Glomerular endothelial cell (primary cell): ENCODE results near the gene NCAPH2. TPM values are rescaled to one million over a fixed set of nuclear protein-coding genes. Genes with fewer than 3 reads are reported as not detected.
"Not testable (repeated sequence)": the region's sequence is repeated elsewhere in the genome, so short reads cannot be mapped to it uniquely, and the experiment has no call there.

ENCODE experiments used
- DNase-seq: peaks from one replicate; pipeline ENCODE4 v3.0.0-alpha.2; 2011; ENCODE audit warnings: low read depth, low spot score; ENCODE audit errors: extremely low read depth
- total RNA-seq: library from RNA; depleted of rRNA; stranded (reverse); fragments of >200 nt; gene quantifications from 2 replicates; pipeline ENCODE4 v1.2.3, GENCODE V29; 2015

The NCAPH2 gene
- total RNA-seq, 1 donor from 2014 or later, result 30.9 TPM

DNA sequence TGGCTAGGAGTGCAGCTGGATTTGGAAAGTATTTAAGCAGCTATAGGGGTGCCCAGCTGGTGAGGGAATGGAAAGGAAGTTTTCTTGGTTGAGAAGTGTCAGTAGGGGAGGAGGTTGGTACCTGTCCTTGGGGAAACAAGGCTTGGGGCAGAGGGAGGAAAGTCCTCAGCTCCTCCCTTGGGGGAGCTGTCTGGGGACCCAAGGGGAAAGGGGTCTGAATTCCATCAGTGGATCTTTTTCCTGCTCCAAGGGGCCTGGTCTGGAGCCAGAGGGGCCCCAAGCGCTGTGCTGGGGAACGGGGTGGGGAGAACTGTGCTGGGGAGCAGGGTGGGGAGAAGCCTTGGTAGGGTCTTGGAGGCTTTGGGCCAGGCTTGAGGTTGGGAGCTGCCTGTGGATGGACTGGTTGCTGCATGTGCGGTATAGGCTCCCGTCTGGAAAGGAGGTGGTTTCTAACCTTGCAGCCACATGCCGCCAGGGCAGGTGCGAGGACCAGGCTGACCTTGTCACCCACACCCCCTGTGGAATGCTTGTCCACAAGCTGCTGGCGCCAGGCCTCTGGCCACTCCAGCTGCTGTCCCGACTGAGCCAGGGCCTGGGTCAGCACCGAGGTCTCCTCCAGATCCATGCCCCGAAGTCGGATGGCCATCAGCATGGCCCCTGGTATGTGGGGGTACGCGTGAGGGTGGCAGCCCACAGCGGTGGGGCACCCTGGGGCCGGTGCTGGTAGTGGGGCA, 20.8 kb downstream of the NCAPH2 start:
- no peak for DNase-seq

DNA sequence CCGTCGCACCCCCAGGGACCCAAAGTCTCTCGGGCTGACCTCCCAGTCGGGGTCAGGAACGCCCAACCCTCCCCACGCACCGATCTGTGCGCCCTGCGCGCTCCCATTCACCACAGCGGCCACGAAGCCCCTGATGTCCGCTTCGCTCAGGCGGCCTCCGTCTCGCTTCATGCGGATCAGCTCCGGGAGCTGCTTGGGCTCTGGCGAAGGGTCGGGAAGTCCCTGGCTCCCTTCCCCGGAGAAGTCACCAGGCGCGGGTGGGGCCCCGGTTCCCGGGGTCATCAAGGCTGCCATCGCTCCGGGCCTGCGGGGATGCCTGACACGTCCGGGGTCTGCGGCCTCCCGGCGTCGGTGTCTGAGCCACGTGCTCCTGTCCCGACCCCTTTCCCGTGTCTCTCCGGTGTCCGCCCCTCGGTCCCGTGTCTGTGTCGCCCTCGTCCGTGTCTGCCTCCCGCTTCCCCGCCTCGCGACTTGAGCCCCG, 21.4 kb downstream of the NCAPH2 start:
- no peak for DNase-seq

DNA sequence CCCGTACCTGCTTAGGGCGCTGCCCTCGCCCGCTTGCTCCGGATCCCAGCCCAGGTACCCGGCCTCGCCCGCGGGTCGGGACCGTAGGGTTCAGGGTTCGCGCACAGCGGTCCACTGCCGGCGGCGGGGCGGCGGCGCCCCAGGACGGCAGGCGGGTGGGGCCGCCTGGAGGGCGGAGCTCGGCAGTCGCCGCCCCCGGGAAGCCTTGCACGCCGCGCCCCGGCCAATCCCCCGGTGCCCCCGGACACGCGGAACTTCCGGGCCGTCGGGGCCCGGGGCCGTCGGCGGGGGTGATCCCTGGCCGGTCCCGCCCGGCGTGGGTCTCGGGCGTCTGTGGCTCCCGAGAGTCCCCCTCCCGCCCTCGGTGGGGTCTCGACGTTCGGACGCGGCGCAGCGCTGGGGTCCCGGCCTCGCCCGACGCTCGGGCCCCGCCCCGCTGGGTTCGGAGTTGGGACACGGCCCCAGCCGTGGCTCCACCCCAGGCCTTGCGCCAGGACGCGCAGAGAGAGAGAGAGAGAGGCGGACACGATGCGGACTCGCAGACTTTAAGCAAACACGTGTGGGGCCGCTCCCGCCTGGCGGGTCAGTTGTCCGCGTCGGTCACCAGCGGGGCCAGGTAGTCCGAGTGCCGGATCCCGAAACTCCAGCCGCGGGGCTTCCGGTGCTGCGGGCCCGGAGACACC, 22.0 kb downstream of the NCAPH2 start, which contains the start of gene TYMP:
Gene TYMP (minus strand): TSS at position 116 of the 683 bp plus-strand sequence. CDS start 303 bp downstream, outside the sequence.
- DNase-seq, result no peak

DNA sequence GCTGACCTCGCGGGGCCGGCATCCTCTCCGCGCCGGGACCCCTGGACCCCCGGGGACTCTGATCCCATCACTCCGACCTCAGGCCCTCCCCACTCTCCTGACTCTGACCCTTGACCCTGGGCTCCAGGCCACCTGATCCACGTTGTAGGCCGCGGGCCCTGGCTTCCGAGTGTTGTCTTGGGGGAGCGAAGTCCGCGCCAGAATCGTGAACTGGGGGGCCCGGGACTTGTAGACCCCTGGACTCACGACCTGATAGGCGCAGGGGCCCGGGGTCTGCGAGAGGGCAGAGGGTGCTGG, 22.5 kb downstream of the NCAPH2 start:
- DNase-seq, result no peak

DNA sequence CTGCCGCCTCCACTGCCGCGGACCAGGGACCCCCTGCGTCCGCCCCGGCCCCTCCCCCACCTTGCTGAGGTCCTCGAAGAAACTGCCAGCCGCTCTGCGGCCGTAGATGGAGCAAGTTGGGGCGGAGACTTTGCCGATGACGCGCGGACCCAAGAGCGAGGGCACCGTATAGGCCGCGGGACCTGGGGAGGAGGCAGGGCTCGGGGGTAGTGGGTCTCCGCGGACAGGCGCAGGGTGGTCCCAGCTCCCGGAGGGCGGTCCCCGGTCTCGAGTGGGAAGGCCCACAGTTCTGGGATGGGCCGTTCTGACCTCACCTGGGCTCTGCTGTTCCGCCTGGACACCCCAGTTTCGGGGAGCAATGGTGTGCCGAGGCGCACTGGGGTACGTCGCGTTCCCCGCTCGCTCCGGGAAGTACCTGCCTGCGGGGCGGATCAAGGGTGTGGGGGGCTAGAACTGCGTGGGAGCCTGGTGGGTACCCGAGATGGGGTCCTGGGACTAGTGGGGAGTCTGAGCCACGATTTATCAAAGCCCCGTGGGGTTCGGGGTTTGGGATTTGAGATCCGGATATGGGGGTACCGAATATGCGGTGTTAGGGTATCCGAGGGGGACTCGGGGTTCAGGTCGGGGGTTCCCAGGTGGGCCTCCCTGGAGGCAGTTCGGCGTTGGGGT, 23.0 kb downstream of the NCAPH2 start:
- DNase-seq, result no peak

DNA sequence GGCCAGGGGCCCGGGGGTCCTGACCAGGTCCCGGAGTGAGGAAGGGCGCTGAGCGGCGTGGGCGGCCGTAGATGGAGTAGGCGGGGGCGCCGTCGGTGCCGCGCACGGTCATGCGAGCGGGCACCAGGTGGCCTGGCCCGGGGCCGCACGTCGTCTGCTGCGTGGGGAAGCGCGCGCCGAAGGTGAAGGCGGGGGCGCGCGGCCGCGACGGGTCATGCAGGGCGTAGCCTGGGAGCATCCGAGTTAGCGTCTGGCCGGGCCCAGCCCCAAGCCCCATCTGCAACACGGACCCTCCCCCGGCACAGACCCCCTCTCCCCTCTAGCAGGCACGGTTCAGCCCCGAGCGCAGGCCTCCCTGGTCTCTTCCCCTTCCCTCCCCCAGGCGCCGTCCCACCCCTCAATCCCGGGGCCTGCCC, 23.5 kb downstream of the NCAPH2 start:
- no peak for DNase-seq

DNA sequence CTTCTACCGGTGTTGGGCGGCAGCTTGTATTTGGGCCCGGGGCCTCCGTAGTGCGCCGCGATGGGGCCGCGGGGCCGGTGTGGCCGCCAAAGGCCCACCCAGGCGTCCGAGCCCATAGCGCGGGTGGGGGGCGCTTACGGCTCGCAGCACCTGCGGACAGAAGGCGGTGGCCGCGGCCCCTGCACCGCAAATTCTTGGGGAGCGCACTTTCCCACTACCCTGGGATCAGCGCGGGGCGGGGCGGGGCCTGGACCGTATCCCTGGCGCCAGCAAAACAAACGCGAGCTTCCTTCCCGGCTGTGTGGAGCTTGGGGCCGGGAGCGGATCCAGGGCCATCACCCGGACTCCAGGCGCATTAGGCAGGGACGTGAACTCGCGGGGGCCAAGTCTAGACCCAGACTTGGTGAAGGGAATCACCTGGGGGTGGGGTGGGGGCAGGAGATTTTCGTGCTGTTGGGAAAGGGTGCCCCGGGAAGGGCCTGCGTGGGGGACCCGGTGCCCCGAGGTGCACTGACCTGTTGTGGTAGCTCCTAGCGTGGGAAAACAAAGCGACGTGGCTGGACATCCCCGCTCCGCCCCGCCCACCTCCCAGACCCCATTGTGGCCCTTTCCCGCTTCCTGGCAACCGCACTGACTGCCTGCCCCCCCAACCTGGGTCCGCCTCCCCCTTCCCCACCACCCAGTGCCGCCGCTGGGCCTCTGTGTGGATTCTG, 24.1 kb downstream of the NCAPH2 start:
- DNase-seq, result no peak

DNA sequence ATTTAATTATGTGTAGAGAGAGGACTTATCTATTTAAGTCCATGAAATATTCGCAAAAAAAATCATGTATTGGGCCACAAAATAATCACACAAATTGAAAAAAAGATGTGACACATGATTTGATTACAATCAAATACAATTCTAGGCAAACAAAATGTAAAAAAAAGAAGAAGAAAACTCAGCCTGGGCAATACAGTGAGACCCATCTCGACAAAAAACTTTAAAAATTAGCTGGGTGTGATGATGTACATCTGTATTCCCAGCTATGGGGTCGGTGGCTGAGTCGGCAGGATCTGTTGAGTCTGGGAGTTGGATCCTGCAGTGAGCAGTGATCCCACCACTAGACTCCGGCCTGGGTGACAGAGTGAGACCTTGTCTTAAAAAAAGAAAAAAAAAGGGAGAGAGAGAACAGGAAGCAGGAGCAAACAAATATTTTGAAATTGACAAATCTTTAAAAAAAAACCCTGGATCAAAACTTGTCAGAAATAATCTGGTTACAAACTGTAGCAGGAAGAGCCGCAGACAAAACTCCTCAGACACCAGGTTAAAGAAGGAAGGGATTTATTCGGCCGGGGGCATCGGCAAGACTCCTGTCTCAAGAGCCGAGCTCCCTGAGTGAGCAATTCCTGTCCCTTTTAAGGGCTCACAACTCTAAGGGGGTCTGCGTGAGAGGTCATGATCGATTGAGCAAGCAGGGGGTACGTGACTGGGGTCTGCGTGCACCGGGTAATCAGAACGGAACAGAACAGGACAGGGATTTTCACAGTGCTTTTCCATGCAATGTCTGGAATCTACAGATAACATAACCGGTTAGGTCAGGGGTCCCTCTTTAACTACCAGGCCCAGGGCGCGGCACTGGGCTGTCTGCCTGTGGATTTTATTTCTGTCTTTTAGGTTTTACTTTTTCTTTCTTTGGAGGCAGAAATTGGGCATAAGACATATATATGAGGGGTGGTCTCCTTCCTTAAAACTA, 25.1 kb downstream of the NCAPH2 start:
- DNase-seq, result no peak

DNA sequence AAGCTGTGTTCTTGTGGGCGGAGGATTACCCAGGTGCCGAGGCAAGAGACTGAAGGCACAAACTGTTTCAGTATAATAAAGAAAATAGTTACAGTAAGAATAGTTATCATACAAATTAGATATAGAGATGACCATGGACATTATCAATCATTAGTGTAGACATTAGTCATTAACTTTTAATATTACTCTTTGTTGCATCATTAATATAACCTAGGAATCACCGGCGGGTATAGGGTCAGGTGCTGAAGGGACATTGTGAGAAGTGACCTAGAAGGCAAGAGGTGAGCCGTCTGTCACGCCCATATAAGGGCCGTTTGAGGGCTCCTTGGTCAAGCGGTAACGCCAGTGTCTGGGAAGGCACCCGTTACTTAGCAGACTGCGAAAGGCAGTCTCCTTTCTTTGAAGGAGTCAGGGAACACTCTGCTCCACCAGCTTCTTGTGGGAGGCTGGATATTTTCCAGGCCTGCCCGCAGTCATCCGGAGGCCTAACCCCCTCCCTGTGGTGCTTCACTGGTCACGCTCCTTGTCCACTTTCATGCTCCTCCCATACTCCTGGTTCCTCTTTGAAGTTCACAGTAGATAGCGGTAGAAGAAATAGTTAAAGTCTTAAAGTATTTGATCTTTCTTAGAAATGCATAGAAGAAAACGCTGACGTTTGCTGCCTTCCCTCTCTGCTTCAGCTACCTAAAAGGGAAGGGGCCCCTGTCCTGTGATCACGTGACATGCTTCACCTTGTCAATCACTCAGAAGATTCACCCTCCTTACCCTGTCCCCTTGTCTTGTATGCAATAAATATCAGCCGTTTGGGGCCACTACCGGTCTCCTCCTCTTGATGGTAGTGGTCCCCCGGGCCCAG, 26.1 kb downstream of the NCAPH2 start:
- not testable (repeated sequence) for DNase-seq

DNA sequence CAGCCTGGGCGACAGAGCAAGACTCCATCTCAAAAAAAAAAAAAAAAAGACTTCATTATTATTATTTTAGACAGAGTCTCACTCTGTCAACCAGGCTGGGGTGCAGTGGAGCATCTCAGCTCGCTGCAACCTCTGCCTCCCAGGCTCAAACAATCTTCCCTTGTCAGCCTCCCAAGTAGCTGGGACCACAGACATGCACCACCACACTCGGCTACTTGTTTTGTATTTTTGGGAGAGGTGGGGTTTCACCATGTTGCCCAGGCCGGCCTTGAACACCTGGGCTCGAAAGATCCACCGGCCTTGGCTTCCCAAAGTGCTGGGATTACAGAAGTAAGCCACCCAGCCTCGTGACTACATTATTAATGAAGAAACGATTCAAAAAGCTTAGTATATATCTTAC, 27.1 kb downstream of the NCAPH2 start:
- DNase-seq, result no peak

DNA sequence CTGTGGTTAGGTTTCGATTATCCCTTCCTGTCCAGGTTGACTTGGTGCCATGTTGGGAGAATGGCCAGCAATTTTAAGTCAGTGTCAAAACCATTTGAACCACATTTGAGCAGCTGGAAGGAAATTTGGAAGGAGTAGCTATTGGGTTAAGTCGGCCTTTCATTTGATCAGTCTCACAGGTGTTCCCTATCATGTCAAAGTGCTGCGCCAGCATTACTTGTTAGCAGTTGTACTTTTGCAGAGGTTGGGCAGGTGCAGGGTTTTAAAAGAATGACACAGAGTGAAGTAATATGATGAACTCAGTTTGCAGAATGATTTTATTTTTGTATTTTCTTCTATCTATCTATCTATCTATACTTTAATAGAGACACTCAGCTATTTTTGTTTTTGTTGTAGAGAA, 28.2 kb downstream of the NCAPH2 start:
- no peak for DNase-seq

DNA sequence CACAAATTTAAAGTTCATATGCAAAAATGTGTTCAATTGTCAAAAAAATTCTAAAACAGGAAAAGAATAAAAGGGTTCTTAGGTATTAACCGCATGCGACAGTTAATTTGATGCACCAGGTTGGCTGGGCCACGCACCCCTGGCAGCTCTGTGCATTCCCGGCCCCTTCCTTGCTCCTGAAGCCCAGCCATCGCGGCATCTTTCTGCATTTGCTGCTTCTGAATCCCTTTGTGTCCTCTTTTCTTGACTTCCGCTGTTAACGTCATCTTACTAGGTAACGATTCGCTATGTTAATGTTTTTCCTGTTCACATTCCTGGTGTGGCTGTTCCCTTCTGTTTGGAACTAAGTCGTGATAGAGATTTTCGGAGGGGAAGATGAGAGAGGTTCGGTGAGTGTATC, 29.7 kb downstream of the NCAPH2 start:
- DNase-seq, result no peak

DNA sequence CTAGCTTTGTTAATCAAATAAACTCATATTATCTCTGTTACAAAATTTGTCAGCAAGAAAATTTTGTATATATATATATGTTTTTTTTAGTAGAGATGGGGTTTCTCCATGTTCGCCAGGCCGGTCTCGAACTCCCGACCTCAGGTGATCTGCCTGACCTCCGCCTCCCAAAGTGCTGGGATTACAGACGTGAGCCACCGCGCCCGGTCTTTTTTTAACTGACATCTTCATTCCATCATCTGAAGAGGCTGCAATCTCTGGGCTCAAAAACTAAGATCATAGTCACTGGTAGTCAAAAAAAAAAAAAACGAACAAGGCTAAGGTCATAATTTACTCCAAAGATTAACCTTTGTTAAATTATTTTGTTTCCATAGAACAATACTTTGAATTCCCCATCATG, 32.4 kb downstream of the NCAPH2 start:
- no peak for DNase-seq

DNA sequence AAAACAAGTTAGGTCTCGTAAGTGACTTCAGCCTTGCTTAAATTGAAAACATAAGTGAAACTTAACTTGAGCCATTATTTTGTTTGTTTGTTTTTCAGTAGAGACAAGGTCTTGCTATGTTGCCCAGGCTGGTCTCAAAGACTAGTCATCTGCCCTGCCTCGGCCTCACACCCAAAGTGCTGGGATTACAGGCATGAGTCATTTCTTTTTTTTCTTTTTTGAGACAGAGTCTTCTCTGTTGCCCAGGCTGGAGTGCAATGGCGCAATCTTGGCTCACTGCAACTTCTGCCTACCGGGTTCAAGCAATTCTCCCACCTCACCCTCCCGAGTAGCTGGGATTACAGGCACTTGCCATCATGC, 33.6 kb downstream of the NCAPH2 start:
- not testable (repeated sequence) for DNase-seq

DNA sequence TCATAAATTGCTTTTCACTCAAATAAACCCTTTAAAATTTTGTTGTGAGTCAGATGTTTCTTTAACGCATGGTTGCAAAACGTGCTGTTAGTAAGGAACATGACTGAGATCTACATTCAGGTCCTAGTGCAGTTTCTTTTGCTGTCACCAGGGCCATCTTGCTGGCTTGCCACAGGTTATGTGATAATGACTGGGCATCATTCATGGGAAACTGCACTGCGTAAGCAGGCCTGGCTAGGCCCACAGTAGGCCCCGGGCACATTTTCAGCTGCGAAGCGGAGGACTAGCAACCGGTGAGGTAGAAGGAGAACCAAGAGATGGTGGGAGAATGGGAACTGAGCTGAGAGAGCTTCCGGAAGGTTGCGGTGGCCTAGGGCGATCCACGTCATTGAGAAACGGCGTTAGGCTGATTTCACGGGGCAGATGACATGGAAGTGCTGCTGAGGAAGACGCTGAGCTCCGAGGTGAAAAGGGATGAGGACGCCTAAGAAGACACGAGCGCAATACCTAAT, 34.4 kb downstream of the NCAPH2 start:
- DNase-seq, result no peak

DNA sequence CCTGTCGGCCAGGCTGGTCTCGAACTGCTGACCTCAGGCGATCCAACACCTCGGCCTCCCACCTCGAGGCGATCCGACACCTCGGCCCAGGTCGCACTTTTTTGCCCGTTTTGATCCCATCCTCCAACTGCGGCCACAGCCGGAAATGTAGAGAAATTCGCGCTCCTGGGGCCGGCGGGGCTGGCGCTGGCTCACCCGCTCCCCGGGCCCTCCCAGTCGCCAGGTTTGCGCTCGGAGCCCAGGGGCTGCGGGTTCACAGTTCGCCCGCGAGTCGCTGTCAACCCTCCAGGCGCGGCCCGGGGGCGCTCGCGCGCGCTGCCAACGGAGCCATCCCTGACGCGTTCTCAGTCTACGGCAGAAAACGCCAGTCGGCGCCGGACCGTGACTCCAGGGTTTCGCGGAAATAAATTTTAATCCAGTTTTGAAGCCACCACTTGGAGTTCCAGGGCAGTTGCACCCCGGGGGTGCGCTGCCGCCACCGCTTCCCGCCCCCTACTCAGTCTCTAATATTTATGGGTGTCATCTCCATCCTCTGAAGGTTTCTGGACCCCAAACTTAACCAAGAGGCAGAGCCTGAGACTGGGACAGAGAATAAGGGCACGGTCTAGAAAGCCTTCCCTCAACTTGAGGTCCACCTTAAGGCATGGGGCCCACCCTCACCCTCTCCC, 36.2 kb downstream of the NCAPH2 start:
- no peak for DNase-seq

DNA sequence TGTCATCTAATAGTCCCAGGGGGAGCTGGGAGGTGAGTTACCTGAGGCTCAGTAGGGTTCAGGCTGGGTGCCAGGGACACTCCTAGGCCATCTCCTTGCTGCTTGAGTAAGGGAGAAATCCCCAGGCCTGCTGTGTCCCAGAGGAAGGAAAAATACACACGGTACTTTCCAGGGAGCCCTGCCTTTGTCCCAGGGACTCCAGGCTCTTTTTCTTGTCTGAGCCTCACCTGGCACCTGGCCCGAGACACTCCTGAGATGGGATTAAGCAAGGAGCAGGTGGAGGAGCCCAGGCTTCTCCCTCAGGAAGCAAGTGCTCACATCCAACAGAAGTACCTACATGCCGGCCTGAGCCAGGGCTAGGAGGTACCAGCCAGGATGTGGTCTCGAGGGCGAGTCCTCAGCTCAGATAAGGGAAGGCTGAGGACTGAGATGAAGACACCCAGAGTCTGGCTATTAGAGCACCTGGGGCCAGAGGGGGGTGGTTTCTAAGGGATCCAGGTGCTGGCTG, 36.8 kb downstream of the NCAPH2 start:
- DNase-seq, result no peak
